ENCODE results near the gene CCAR1. TPM values are rescaled to one million over a fixed set of nuclear protein-coding genes. Genes with fewer than 3 reads are reported as not detected.

CCAR1 gene
- total and polyA plus RNA-seq, 2 of the 4 experiments (the other 2 are of a cell fraction), result 35.1 to 60.8 TPM

DNA sequence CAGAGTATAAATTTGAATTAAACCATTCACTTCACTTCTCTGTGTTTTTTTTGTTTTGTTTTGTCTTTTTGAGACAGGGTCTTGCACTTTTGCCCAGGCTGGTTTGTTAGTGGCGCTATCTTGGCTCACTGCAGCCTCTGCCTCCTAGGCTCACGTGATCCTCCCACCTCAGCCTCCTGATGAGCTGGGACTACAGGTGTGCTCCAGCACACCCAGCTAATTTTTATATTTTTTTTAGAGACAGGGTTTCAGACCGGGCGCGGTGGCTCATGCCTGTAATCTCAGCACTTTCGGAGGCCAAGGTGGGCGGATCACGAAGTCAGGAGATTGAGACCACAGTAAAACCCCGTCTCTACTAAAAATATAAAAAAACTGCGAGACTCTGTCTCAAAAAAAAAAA, 69.4 kb downstream of the CCAR1 start:
- Histone ChIP-seq H3K4ac (ENCODE audit: low read depth, low read length) (no peak overlapping the region), H3K36me3 (ENCODE audit: control insufficient read depth, insufficient read depth, low read length) (peaks cover 51% of the 10 kb centered on the region), H3K4me1 (ENCODE audit: control insufficient read depth, insufficient read depth, low read length) (no peaks in the 10 kb centered on the region), H4K20me1 (ENCODE audit: insufficient read depth, low read length) (no peaks in the 10 kb centered on the region), H3K18ac (ENCODE audit: low read depth, low read length) (no peak overlapping the region), H3K9me1 (ENCODE audit: insufficient read depth, low read length) (no peaks in the 10 kb centered on the region), H2BK15ac (ENCODE audit: low read depth, low read length) (no peak overlapping the region), H2BK20ac (ENCODE audit: low read depth, low read length) (no peak overlapping the region), H3K14ac (replicated peaks; ENCODE audit: low read depth, low read length) (no peak overlapping the region), H3K4me2 (ENCODE audit: low read depth, low read length) (no peak overlapping the region), H3K56ac (ENCODE audit: extremely low read depth, insufficient read depth, low read length) (no peak overlapping the region), H3K27ac (ENCODE audit: insufficient read depth, low read length) (no peak overlapping the region), H2AK5ac (ENCODE audit: low read depth, low read length) (no peak overlapping the region), H3K79me1 (ENCODE audit: low read depth in 1 of 2, low read length in 2 of 2) (no peaks in the 10 kb centered on the region), H4K5ac (ENCODE audit: low read depth, low read length) (no peak overlapping the region), H2AK9ac (replicated peaks; ENCODE audit: low read depth, low read length, poor library complexity) (no peak overlapping the region), H3K9ac (ENCODE audit: low read depth, low read length) (no peak overlapping the region), H3K27me3 (ENCODE audit: control insufficient read depth, insufficient read depth, low read length) (no peaks in the 10 kb centered on the region), H2AFZ (replicated peaks; ENCODE audit: low read length, poor library complexity) (no peak overlapping the region), H3K9me3 (ENCODE audit: control insufficient read depth, insufficient read depth, low read length) (no peaks in the 10 kb centered on the region), H2BK120ac (ENCODE audit: low read depth, low read length) (no peak overlapping the region), H2BK5ac (ENCODE audit: low read depth, low read length, poor library complexity, severe bottlenecking) (no peak overlapping the region), H3K23ac (ENCODE audit: low read depth, low read length) (no peak overlapping the region), H4K91ac (ENCODE audit: insufficient read depth, low read depth, low read length) (no peak overlapping the region), H3K4me3 (ENCODE audit: insufficient read depth, low read depth, low read length) (no peak overlapping the region), H4K8ac (ENCODE audit: low read depth in 2 of 2, low read length in 2 of 2) (no peak overlapping the region)
- ChIA-PET POLR2A (ENCODE audit: unreplicated experiment) (no interaction called here), CTCF (interaction anchor here (0.6 kb wide), 1 partner anchor 80 kb away, joined by 5 read pairs; no protein-coding TSS in a partner anchor)
- DNase-seq, result no peak
- ATAC-seq (ENCODE audit: low read depth), result no peak
- WGBS, 2 experiments (ENCODE audit: extremely low coverage in 2 of 2, insufficient read length in 1 of 2), result 100% methylated on average over 8 of the region's 10 CpGs; no CpG with 5 or more reads in 1 of the 2 experiments
- dilution Hi-C loops (cut with HindIII; ENCODE audit: low sequenced_read_pairs, unreplicated experiment), result no loop called here
- in situ Hi-C loops (cut with MboI; ENCODE audit: low sequenced_read_pairs), result no loop called here
- intact Hi-C loops (cut with micrococcal nuclease), result loop anchor here (5.0 kb wide), 1 partner anchor 48 kb away; no protein-coding TSS in a partner anchor
- BruUV-seq (replicated peaks), result no TSS peak
- TF ChIP-seq MAFK (IDR thresholded peaks at IDR 0.05; ENCODE audit: low read depth, low read length), result no peak
- no peak for TF ChIP-seq NFE2L2 (IDR thresholded peaks at IDR 0.05; ENCODE audit: low read depth, low read length)
- no peak for TF ChIP-seq POLR2A (IDR thresholded peaks at IDR 0.05; ENCODE audit: low read depth, low read length)
- TF ChIP-seq, protein P1, sequence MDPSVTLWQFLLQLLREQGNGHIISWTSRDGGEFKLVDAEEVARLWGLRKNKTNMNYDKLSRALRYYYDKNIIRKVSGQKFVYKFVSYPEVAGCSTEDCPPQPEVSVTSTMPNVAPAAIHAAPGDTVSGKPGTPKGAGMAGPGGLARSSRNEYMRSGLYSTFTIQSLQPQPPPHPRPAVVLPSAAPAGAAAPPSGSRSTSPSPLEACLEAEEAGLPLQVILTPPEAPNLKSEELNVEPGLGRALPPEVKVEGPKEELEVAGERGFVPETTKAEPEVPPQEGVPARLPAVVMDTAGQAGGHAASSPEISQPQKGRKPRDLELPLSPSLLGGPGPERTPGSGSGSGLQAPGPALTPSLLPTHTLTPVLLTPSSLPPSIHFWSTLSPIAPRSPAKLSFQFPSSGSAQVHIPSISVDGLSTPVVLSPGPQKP (IDR thresholded peaks at IDR 0.05; ENCODE audit: borderline replicate concordance, low read depth, low read length), result no peak
- TF ChIP-seq RFX5 (IDR thresholded peaks at IDR 0.05; ENCODE audit: low read depth, low read length), result no peak
- TF ChIP-seq BHLHE40 (IDR thresholded peaks at IDR 0.05; ENCODE audit: low read depth, low read length), result no peak

Data from IMR-90 (cell line).